ENCODE measurements around the gene APOBEC3F. TPM values are rescaled to one million over a fixed set of nuclear protein-coding genes. Genes with fewer than 3 reads are reported as not detected.

Gene APOBEC3F
- total and polyA plus RNA-seq, 8 donors: 0.89 to 8.2 (median 4.1) TPM; not detected in 1

DNA sequence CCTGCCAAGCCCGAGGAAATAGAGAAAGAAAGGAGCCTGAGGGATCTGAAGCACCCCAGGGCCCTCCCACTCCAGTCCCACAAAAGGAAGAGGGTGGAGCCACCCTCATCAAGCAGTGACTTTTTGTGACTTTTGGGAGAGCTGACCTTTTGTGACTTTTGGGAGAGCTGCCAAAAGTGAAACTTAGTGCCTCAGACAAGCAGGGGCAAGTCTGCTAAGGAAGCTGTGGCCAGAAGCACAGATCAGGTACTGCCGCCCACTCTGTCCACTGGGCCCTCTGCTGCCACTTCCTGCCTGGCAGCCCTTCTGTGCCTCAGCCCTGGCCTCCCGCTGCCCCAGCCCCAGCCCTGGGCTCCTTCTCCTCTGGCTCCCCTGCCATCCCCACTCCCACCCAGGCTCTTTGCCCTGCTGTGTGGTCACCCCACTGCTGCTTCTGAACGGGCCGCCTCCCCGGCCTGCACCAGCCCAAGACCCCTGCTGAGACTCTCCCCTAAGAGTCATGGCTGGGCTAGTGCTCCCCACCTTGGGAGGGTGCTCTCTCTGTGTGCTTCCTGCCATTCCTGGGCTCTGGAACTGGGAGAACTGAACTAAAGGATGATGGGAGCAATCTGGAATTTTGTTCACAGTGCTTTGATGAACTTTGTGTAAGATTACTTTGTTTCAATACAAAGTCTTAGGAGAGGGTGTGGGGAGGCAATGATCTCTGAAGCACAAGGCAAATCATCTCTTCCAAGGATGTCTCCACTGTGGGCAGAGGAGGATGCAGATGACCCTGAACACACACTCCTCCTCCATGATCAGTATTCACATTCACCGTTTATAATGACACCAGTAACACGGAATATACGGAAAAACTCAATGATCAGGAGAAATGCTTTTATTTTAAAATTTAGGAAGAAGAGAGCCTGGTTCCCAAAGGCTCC lies 56.7 kb downstream of the APOBEC3F start, which contains the start of gene APOBEC3H:
APOBEC3H (plus strand) TSS at position 147 of the 923 bp plus-strand sequence. CDS start 3,035 bp downstream, outside the sequence.
- 60 to 72% (median 66%) methylated on average over 9 of the region's 9 CpGs for WGBS, 5 donors
- H3K4me1 ChIP-seq: peaks cover 0 to 16% (median 10%) of the 10 kb centered on the region in 4 donors

DNA sequence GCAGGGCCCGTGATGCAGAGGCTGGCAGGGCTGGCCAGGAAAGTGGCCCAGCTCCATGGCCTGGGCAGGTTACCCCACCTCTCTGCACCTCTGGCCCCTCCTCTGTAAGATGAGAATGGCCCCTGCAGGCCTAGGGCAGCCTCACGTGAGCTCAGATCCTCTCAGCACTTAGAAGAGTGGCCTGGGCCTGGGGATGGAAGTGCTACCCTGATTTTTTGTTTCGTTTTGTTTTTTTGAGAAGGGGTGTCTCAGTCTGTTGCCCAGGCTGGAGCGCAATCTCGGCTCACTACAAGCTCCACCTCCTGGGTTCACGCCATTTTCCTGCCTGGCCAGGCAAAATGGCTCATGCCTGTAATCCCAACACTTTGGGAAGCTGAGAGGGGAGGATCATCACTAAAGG lies 57.4 kb downstream of the APOBEC3F start:
- intact Hi-C loops (cut with DNase I; ENCODE audit: low total_unique reads): no loop called here
- no peaks in the 10 kb centered on the region for H3K36me3 ChIP-seq
- no peak for DNase-seq
- peak overlapping the region in 2 of 5 donors; percentile 10 to 73 for H3K27ac ChIP-seq
- 67 to 76% (median 74%) methylated on average over 6 of the region's 6 CpGs for WGBS, 5 donors
- TF ChIP-seq, protein P1, sequence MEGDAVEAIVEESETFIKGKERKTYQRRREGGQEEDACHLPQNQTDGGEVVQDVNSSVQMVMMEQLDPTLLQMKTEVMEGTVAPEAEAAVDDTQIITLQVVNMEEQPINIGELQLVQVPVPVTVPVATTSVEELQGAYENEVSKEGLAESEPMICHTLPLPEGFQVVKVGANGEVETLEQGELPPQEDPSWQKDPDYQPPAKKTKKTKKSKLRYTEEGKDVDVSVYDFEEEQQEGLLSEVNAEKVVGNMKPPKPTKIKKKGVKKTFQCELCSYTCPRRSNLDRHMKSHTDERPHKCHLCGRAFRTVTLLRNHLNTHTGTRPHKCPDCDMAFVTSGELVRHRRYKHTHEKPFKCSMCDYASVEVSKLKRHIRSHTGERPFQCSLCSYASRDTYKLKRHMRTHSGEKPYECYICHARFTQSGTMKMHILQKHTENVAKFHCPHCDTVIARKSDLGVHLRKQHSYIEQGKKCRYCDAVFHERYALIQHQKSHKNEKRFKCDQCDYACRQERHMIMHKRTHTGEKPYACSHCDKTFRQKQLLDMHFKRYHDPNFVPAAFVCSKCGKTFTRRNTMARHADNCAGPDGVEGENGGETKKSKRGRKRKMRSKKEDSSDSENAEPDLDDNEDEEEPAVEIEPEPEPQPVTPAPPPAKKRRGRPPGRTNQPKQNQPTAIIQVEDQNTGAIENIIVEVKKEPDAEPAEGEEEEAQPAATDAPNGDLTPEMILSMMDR (IDR thresholded peaks at IDR 0.05): no peak
- TF ChIP-seq EP300 (IDR thresholded peaks at IDR 0.05) (no peak), POLR2A (IDR thresholded peaks at IDR 0.05) (no peak), POLR2AphosphoS5 (IDR thresholded peaks at IDR 0.05) (no peak)
- peaks cover 0 to 16% (median 10%) of the 10 kb centered on the region in 4 donors for H3K4me1 ChIP-seq
- no peak overlapping the region for H3K4me3 ChIP-seq
- no peaks in the 10 kb centered on the region for H3K27me3 ChIP-seq
- no peaks in the 10 kb centered on the region for H3K9me3 ChIP-seq

More for the DNA sequence above, 56.7 kb downstream of the APOBEC3F start, which contains the start of gene APOBEC3H:
- TF ChIP-seq POLR2A (IDR thresholded peaks at IDR 0.05): no peak
- TF ChIP-seq EP300 (IDR thresholded peaks at IDR 0.05): no peak
- no peak for TF ChIP-seq POLR2AphosphoS5 (IDR thresholded peaks at IDR 0.05)
- TF ChIP-seq, protein P1 (IDR thresholded peaks at IDR 0.05): no peak
- no peaks in the 10 kb centered on the region for H3K36me3 ChIP-seq
- peak in 1 of 2 donors; percentile 52 for DNase-seq
- peak within 1 kb of the TSS; percentile 25 to 73 (median 51) for H3K27ac ChIP-seq
- no peaks in the 10 kb centered on the region for H3K27me3 ChIP-seq
- intact Hi-C loops (cut with DNase I; ENCODE audit: low total_unique reads): no loop called here
- H3K4me3 ChIP-seq: peak within 1 kb of the TSS in 1 of 4 donors; percentile 3
- H3K9me3 ChIP-seq: no peaks in the 10 kb centered on the region

DNA sequence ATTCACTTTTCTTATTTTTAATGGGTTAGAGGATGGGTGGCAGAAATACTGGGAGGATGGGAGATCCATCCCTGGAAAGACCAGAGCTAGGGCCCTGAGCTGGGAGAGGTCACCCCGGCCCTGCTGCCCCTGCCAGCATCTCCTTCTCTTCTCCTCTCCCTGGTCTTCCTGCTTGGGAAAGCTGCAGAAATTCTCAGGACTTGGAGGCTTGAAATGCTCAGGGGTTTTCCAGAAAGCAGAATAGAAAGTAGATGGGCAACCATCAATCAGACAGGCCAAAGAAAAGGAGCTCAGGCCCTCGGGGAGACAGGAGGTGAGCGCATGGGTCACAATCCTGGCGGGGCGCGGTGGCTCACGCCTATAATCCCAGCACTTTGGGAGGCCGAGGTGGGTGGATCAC lies 57.9 kb downstream of the APOBEC3F start:
- intact Hi-C loops (cut with DNase I; ENCODE audit: low total_unique reads): no loop called here
- peaks cover 0 to 16% (median 10%) of the 10 kb centered on the region in 4 donors for H3K4me1 ChIP-seq
- H3K27ac ChIP-seq: peak overlapping the region in 1 of 5 donors; percentile 2
- 71 to 91% (median 85%) methylated on average over 8 of the region's 8 CpGs for WGBS, 5 donors
- H3K27me3 ChIP-seq: no peaks in the 10 kb centered on the region
- no peaks in the 10 kb centered on the region for H3K36me3 ChIP-seq
- no peaks in the 10 kb centered on the region for H3K9me3 ChIP-seq
- TF ChIP-seq EP300 (IDR thresholded peaks at IDR 0.05) (no peak), POLR2AphosphoS5 (IDR thresholded peaks at IDR 0.05) (no peak), POLR2A (IDR thresholded peaks at IDR 0.05) (no peak)
- TF ChIP-seq, protein P1 (IDR thresholded peaks at IDR 0.05): no peak
- no peak overlapping the region for H3K4me3 ChIP-seq
- no peak for DNase-seq

DNA sequence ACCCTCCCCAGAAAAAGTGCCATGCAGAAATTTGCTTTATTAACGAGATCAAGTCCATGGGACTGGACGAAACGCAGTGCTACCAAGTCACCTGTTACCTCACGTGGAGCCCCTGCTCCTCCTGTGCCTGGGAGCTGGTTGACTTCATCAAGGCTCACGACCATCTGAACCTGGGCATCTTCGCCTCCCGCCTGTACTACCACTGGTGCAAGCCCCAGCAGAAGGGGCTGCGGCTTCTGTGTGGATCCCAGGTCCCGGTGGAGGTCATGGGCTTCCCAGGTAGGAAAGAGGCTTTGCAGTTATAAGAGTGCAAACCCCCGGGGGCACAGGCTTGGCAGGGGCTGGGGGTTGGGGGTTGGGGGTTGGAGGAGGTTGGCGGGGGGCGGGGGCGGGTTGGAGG lies 60.6 kb downstream of the APOBEC3F start:
- no peaks in the 10 kb centered on the region for H3K9me3 ChIP-seq
- WGBS, 5 donors: 69 to 85% (median 83%) methylated on average over 4 to 13 of the region's 13 CpGs
- H3K27ac ChIP-seq: no peak overlapping the region
- H3K36me3 ChIP-seq: no peaks in the 10 kb centered on the region
- no peaks in the 10 kb centered on the region for H3K27me3 ChIP-seq
- intact Hi-C loops (cut with DNase I; ENCODE audit: low total_unique reads): no loop called here
- H3K4me3 ChIP-seq: no peak overlapping the region
- DNase-seq: no peak
- TF ChIP-seq, protein P1 (IDR thresholded peaks at IDR 0.05): no peak
- TF ChIP-seq EP300 (IDR thresholded peaks at IDR 0.05) (no peak), POLR2AphosphoS5 (IDR thresholded peaks at IDR 0.05) (no peak), POLR2A (IDR thresholded peaks at IDR 0.05) (no peak)
- H3K4me1 ChIP-seq: peaks cover 0 to 16% (median 10%) of the 10 kb centered on the region in 4 donors

Data from stomach (tissue), 9 donors.